ENCODE data around the gene ZNF281.

ZNF281 gene

GRCh38 chr1:200355801-200356200, 54.0 kb downstream of the ZNF281 start:
- DNase-seq (ENCODE audit: insufficient read length, low spot score) = no peak
- no peak for TF ChIP-seq POLR2A (IDR thresholded peaks at IDR 0.05; ENCODE audit: low read depth, low read length)
- no peak for FAIRE-seq

All from H54 (cell line).